GM19372 (cell line): ENCODE results near the gene SRGAP3.

Source experiments
- ATAC-seq: cut with Tn5 transposase; IDR thresholded peaks from one replicate; pipeline ENCODE4 v1.9.1; 2021; ENCODE audit warnings: mild to moderate bottlenecking, low read depth, moderate library complexity; ENCODE audit not compliant: unreplicated experiment

The SRGAP3 gene

GRCh38 chr3:8980756-8981257, 268.6 kb downstream of the SRGAP3 start:
- no peak for ATAC-seq

DNA sequence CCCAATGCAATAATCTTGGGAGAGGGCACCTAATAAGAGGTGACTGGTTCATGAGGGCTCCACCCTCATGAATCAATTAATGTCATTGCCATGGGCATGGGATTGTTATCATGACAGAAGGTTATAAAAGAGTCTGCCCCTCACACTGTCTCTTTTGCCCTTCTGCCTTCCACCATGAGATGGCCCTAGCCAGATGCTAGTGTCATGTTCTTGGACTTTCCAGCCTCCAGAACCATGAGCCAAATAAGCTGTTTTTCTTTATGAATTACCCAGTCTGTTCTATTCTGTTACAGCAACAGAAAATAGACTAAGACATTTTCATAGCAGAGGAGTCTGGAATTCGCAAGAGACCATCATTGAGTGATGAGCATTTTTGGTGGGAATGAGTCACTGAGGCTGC, 270.2 kb downstream of the SRGAP3 start:
- ATAC-seq: no peak

- ATAC-seq: no peak
These were observed 270.9 kb downstream of the SRGAP3 start for GRCh38 chr3:8978551-8978950.

- no peak for ATAC-seq
These were observed 272.8 kb downstream of the SRGAP3 start for GRCh38 chr3:8976540-8977182.

DNA sequence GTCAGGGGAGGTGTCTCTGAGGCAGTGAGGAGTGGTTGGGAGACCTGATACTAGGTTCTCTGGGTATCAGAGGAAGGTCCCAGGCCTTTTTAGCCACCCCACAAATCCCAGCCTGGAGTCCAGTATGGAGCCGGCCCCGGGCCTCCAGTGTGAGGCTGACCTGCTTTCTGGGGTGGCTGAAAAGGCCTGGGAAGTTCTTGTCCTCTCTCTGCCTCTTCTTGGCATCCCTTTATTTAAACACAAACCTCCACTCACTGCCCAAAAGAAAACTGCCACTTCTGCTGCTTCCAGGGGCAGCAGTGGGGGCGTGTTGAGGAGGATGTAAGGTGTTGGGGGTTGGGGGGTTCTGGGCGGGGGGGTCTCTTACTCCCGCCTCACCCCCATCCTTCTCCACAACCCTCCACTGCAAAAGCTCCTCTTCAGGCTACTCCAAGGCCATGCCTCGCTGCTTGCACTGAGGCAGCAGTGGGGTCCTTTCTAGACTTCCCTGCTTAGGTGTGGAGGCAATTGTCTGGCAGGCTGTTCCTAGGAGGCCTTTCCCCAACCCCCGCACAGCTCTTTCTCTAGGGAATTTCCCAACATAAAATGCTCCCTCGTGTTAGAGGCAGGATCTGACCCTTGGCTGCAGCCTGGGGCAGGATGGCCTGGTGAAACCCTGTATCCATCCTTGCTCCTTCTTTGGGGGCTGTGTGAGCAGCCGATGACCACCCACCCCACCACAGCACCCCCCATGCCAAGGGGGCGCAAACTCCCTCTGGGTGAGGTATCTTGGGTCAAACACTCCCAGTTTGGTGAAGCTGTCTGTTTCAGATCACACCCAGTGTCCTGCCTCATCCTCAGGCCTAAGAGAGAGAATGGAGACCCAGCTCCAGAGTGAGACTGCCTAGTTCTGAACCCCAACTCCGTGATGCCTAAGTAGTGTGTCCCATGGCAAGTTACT, 274.1 kb downstream of the SRGAP3 start:
- ATAC-seq: no peak

DNA sequence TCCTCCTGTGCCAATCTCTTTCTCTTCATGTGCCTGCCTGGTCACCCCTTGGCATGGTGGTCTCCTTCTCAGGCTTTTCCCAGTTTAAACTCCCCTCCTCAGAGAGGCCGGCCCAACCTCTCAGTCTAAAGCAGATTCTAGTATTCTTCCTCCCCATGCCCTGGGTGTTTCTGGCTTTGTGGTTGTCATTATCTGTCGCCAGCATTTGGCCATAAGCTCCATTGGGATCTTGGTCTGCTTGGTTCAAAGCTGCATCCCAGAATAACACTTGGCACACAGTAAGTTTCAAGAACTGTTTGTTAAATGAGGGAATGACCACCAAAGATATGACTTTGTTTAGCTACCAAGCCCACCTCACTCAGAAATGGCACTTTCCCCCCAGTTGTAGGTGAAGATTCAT, 275.0 kb downstream of the SRGAP3 start:
- no peak for ATAC-seq

DNA sequence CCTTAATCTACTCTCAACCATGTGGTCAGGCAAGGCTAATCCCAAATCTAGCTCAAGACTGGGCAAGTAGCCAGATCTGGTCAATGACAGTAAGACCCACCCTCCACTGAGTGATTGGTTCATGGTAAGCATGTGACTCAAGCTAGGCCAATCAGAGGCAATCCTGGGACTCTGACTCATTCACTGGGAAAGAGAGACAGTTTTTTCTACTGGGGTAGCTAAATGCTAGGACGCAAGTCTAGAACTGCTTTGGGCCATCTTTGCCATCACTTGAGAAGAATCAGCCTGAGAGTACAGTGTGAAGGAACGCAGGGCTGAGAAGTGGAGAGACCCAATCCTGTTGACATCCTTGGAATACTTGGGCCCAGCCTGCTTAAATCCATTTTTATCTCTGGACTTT, 276.8 kb downstream of the SRGAP3 start:
- ATAC-seq: no peak

- peak; percentile 66 for ATAC-seq
These were observed 278.4 kb downstream of the SRGAP3 start for GRCh38 chr3:8970971-8971589.

DNA sequence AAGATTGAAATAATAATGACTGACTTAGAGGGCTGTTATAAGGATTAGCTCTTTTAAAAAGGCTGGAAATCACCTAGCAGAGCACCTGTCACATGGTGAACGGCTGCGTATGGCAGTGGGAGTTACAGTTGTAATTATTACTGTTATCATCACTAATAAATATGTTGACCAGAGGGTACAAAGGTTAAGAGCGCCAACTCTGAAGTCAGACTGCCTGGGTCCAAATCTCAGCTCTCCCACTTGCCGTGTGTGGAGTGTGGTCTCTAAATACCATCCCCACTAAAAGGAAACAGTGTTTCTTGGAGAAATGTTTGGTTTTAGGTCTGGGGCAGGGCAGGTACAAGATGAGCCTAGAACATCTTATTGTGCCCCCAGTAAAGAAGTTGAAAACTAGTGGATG, 280.2 kb downstream of the SRGAP3 start:
- ATAC-seq: no peak

- ATAC-seq: no peak
These were observed 281.0 kb downstream of the SRGAP3 start for GRCh38 chr3:8968375-8968882.

DNA sequence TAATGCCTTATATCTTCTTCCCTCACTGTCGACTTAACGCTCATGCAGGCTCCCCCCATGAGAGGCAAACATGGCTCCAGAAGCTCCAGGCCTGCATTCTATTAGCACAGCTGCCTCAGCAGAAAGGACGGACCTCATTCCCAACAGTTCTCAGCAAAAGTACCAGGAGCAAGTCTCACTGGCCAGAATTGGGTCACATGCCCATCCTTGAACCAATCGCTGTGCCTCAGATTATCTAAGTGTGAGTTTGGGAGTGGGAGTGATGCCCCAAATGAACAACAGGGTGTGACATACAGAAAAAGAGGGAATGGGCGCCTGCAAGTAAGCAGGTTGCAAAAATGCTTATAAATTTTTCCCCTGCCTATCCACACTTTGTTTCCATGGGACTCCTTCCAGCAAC, 281.9 kb downstream of the SRGAP3 start:
- ATAC-seq: no peak

GRCh38 chr3:8966820-8967348, 282.6 kb downstream of the SRGAP3 start:
- no peak for ATAC-seq

DNA sequence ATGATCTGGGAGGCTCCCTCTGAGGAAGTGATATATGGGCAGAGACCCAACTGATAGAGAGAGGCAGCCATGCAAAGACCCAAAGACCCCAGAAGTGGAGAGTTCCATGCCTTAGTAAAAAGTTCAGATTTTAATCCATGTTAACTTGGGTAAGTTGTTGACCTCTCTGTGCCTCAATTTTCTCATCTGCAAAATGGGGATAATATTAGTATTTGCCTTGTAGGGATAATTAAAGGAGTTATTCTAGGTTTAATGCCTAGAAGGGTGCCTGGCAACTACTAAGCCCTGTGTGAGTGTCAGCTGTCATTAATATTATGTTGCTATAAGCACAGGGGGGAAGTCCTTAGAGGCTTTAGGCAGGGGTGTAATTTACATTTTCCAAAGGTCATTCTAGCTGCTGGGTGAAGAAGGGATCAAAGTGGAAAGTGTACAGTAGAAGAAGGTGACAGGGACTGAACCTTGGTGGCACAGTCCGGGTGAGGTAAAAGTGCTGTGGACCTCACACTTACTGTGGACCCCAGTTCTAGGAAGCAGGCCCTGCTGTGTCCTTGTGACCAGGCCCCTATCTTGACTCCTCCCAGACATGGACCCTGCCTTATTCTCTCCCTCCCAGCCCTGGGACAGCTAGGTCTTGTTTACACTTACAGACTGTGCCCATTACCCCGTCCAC, 283.2 kb downstream of the SRGAP3 start:
- ATAC-seq: no peak

- ATAC-seq: no peak
These were observed 284.7 kb downstream of the SRGAP3 start for GRCh38 chr3:8964436-8965370.

GRCh38 chr3:8963137-8963853, 286.2 kb downstream of the SRGAP3 start, which contains the start of gene RAD18:
Gene RAD18, minus strand, starts transcription at chr3:8963472. Its CDS starts 87 bp downstream, at chr3:8963385.
- peak; percentile 83 for ATAC-seq

DNA sequence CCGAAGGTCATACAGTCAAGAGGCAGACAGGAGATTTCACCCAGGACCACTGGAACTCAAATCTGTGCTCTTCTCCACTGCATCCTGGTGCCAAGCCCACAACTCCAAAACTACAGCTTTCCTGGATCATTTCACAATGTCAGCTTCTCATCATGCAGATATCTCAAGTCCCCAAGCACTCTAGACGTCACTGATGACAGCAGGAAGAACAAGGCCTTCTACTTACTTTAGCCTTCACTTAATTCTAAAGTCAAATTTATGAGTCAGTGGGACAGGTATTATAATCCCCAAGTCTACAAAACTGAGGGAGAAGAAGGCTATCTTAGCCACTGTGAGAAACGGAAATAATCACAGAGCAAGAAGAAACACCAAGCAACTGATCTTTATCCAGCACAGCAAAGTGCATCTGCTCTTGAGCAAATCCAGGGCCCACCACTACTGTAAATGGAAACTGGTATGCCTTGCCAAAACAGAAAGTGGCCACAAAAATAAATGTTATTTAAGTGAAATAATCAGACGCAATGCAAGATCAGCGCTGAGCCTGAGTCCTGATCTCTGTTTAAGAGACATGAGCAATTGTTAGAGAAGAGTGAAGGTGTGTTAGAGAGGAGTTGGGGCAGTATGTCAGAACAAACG, 287.1 kb downstream of the SRGAP3 start:
- ATAC-seq: no peak

- ATAC-seq: no peak
These were observed 289.8 kb downstream of the SRGAP3 start for GRCh38 chr3:8959668-8960067.
